SW 1271 (cell line): Measurements from ENCODE around the gene TMEM253.
A peak's percentile ranks its signal among the peaks of the same experiment; 100 is the strongest.

Experiments used
- DNase-seq, 2 experiments: peaks; one replicate each; lab custom pipeline; 2025; lab: John Stamatoyannopoulos, UW

TMEM253 gene

GRCh38 chr14:21071225-21072030 lies 29.4 kb upstream of the TMEM253 start:
- no peak for DNase-seq

GRCh38 chr14:21072031-21072473 lies 28.8 kb upstream of the TMEM253 start:
- DNase-seq: no peak

DNA sequence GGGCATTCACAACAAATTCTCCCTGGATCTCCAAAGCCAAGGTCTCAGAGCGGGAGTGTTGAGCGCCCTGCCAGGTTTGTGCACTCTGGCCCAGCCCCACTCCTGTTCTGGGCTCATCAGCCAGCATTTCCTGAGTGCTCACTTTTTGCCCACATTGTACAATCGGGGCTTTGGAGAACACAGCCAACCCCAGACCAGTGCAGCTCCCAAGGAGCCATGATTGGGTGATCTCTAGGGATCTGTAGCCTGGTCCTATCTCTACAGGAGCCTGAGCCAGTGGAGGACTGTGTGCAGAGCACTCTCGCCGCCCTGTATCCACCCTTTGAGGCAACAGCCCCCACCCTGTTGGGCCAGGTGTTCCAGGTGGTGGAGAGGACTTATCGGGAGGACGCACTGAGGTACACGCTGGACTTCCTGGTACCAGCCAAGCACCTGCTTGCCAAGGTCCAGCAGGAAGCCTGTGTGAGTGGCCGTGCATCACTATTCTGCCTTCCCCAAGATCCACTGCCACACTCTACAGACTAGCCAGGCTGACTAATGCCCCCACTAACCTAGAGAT lies 28.0 kb upstream of the TMEM253 start:
- DNase-seq: no peak

DNA sequence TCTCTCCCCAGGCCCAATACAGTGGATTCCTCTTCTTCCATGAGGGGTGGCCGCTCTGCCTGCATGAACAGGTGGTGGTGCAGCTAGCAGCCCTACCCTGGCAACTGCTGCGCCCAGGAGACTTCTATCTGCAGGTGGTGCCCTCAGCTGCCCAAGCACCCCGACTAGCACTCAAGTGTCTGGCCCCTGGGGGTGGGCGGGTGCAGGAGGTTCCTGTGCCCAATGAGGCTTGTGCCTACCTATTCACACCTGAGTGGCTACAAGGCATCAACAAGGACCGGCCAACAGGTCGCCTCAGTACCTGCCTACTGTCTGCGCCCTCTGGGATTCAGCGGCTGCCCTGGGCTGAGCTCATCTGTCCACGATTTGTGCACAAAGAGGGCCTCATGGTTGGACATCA lies 26.9 kb upstream of the TMEM253 start:
- no peak for DNase-seq

GRCh38 chr14:21074398-21075272 lies 26.2 kb upstream of the TMEM253 start:
- DNase-seq: no peak

DNA sequence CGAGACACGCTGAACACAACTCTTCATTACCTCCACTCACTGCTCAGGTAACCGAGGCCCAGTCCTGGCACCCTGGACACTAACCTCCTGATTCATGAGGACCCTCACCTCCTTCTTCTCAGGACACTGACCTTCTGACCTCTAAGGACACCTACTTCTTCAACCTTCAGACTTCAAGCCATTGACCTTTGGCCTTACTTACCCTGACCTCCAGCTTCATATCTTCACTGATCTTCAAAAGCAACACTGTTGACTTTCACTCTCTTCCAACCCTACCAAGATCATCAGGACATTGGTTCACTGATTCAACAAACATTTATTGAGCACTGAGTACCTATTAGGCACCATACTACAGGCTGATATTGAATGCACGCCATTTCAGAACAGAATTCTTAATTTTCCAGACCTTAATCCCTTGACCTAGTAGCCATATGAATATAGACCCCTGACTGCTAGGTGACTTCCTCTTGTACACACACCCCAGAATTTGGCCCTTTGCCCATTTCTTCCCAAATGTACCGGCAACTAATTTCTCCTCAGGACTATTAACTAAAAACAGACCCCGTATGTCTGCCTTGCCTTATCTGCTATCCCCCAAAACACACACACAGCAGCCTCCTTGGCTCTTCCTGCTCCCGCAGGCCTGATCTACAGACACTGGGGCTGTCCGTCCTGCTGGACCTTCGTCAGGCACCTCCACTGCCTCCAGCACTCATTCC lies 25.0 kb upstream of the TMEM253 start:
- DNase-seq: no peak

DNA sequence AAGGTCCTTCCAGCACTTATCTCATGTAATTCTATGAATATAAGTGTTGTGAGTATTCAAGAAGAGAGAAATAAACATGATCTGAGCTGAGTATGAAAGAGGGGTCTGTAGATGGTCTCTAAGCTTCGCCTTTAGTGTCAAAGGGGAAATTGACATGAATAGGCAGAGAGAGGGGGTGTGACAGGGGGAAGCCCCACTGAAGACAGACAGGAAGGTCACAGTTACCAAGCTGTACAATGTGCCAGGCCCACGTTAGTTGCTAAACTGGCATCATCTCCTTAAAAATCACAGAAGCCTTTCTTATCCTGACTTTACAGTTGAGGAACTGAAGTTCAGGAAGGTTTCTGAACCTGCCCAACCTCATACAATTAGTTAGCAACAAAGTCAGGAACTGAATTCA lies 23.2 kb upstream of the TMEM253 start:
- no peak for DNase-seq

- no peak for DNase-seq
These were observed 22.6 kb upstream of the TMEM253 start for GRCh38 chr14:21078287-21078686.

GRCh38 chr14:21078726-21079125 lies 22.1 kb upstream of the TMEM253 start:
- DNase-seq: no peak

DNA sequence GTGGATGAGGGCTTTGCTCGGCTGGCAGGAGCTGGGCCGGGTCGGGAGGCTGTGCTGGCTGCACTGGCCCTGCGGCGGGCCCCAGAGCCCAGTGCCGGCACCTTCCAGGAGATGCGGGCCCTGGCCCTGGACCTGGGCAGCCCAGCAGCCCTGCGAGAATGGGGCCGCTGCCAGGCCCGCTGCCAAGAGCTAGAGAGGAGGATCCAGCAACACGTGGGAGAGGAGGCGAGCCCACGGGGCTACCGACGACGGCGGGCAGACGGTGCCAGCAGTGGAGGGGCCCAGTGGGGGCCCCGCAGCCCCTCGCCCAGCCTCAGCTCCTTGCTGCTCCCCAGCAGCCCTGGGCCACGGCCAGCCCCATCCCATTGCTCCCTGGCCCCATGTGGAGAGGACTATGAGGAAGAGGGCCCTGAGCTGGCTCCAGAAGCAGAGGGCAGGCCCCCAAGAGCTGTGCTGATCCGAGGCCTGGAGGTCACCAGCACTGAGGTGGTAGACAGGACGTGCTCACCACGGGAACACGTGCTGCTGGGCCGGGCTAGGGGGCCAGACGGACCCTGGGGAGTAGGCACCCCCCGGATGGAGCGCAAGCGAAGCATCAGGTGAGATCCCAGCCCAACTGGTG lies 19.2 kb upstream of the TMEM253 start:
- no peak for DNase-seq

GRCh38 chr14:21083565-21084325 lies 17.1 kb upstream of the TMEM253 start:
- DNase-seq: no peak

DNA sequence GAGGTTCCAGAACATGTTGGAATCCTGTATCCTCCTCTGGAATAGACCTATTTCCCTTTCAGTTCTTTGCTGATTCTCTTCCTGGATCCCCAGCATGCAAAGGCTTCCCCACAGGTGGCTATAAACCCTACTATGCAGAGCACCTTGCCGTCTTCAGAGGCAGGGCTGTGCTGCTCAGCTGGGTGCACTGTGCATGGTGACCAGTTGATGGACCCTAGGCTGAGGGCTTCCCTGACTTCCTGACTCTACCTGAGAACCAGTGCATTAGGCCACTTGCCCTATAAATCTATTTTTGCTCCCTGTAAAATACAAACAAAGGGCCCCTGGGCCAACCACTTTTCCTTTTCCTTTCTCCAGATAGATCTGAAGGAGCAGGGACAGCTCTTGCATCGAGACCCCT lies 16.5 kb upstream of the TMEM253 start:
- no peak for DNase-seq

DNA sequence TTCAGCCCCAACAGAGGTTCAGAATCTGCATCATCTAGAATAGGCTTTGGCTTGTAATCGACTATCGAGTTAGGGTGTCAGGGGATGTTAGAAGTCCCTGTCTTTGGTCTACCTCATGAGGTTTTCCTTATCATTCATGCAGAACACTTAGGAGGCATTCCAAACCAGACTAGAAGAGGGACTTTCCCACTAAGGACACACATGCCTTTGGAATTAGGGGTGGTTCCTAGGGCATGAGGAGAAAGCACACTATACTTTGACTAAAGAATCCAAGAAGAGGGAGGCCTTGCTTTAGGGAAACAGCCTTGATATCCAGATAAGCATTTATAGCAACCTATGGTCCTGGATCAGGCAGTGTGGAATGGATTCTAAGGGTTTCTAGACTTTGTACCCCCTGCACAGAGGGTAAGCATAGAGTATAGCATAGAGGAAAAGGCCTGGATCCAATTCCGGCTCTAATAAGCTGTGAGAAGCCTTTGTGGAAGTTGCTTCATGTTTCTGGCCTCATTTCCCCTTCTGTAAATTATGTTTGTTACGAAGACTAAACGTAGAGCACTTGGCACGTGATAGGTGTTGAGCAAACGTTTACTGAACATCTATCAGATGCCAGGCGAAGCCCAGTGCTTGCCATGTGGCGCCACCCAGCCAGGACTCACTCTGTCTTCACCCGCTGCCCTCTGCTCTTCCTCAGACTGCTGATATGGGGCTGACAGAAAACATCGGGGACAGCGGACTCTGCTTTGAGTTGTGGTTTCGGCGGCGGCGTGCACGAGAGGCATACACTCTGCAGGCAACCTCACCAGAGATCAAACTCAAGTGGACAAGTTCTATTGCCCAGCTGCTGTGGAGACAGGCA lies 15.6 kb upstream of the TMEM253 start:
- DNase-seq: peak in 1 of 2 experiments; percentile 10

DNA sequence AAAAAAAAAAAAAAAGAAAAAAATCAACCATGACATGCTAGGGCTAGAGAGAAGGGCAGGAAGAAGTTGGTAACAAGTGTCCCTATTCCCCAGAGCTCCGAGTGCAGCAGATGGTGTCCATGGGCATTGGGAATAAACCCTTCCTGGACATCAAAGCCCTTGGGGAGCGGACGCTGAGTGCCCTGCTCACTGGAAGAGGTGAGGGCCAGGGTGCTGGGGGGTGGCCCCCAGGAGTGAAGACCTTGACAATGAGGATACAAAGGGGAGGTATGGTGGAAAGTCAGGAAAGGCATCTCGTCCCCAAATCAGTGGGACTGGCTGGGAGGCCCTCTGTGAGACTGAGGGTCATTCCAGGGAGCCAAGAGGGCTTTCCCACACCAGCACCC lies 14.0 kb upstream of the TMEM253 start:
- no peak for DNase-seq

- peak; percentile 71 to 95 for DNase-seq
These were observed 13.4 kb upstream of the TMEM253 start for GRCh38 chr14:21087294-21088091.

DNA sequence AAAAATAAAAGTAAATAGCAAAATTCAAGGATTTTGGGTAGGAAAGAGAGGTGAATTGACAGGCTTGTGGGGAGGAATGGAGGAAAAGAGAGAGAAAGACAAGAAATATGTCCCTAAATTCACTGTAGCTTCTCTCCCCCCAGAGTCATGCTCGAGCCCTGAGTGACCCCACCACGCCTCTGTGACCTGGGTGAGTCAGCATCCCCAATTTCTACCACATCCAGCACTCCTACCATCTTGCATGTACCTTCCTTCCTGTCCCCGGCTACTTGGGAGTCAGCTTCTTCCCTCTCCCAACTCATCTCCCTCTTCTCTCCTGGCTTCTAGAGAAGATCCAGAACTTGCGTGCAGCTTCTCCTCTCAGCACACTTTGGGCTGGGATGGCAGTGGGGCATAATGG lies 12.2 kb upstream of the TMEM253 start:
- DNase-seq: no peak

DNA sequence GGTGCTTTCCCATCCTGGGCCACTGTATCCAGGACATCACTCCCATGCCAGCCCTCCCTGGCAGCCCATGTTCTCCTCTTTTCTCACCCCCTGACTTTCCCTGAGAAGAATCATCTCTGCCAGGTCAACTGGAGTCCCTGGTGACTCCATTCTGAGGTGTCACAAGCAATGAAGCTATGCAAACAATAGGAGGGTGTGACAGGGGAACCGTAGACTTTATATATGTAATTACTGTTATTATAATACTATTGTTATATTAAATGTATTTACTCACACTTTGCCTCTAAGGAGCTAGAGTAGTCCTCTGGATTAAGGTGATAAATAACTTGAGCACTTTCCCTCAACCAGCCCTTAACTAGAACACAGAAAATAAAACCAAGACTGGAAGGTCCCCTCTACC lies 11.6 kb upstream of the TMEM253 start:
- no peak for DNase-seq

- DNase-seq: no peak
These were observed 11.0 kb upstream of the TMEM253 start for GRCh38 chr14:21089877-21090193.

GRCh38 chr14:21090194-21090939 lies 10.5 kb upstream of the TMEM253 start:
- DNase-seq: no peak
